Measurements from ENCODE around the gene FMO2. TPM values are rescaled to one million over a fixed set of nuclear protein-coding genes. Genes with fewer than 3 reads are reported as not detected.

The FMO2 gene
- total RNA-seq, 4 donors from 2014 or later = 3.8 to 23.1 (median 6.9) TPM

GRCh38 chr1:171206204-171206977 lies 21.3 kb downstream of the FMO2 start:
- TF ChIP-seq POLR2AphosphoS5 (IDR thresholded peaks at IDR 0.05) (no peak), EP300 (IDR thresholded peaks at IDR 0.05) (no peak), CTCF (IDR thresholded peaks at IDR 0.05) (no peak), POLR2A (IDR thresholded peaks at IDR 0.05) (no peak)
- no peak overlapping the region for H3K4me3 ChIP-seq
- DNase-seq (ENCODE audit: low spot score in 2 of 2) = no peak
- H3K27ac ChIP-seq = no peak overlapping the region
- H3K36me3 ChIP-seq = no peaks in the 10 kb centered on the region
- H3K27me3 ChIP-seq = no peaks in the 10 kb centered on the region
- peaks cover 7% of the 10 kb centered on the region for H3K4me1 ChIP-seq
- H3K9me3 ChIP-seq = no peaks in the 10 kb centered on the region
- 72% methylated on average over 3 of the region's 3 CpGs for WGBS

GRCh38 chr1:171206978-171207355 lies 21.9 kb downstream of the FMO2 start:
- TF ChIP-seq CTCF (IDR thresholded peaks at IDR 0.05) (no peak), POLR2A (IDR thresholded peaks at IDR 0.05) (no peak), EP300 (IDR thresholded peaks at IDR 0.05) (no peak), POLR2AphosphoS5 (IDR thresholded peaks at IDR 0.05) (no peak)
- no peak overlapping the region for H3K27ac ChIP-seq
- 88% methylated on average over 1 of the region's 1 CpG for WGBS
- no peaks in the 10 kb centered on the region for H3K36me3 ChIP-seq
- peaks cover 7% of the 10 kb centered on the region for H3K4me1 ChIP-seq
- no peaks in the 10 kb centered on the region for H3K9me3 ChIP-seq
- no peak overlapping the region for H3K4me3 ChIP-seq
- H3K27me3 ChIP-seq = no peaks in the 10 kb centered on the region
- no peak for DNase-seq (ENCODE audit: low spot score in 2 of 2)

DNA sequence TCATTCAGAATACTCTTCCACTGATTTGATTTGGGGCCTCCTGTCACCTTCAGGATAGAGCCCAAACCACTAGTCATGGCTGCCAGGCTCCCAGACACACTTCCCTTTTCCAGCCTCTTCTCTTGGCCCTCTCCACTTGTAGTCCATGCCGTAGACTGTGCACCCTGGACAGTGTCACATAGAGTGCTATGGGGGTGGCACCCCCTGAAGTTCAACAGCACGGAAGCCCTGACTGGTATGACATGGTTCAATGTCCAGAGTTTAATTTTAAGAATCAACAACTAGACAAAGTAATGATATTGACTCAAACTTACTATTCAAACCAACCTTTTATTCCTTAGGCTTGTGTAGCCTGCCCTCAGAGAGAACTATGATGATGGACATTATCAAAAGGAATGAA lies 22.3 kb downstream of the FMO2 start:
- Histone ChIP-seq H3K36me3 (no peaks in the 10 kb centered on the region), H3K27ac (no peak overlapping the region)

DNA sequence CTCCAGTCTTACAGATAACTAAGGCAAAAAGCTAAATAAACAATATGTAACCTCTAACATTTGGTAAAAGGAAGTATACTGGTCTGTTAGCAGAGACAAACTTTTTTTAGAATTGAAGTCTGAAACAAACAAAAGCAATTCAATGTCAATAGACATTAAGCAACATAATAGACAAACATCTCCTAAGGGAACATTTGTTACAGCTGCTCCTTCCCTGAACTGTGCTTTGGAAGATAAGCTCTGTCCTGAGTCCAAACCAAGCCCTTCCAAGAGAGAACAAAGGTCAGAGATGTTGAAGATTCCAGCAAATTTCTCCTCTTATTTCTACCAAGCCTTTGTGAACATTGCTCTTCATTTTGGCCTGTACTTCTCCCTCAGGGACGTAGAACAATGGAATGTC lies 25.3 kb downstream of the FMO2 start:
- no peak for TF ChIP-seq POLR2AphosphoS5 (IDR thresholded peaks at IDR 0.05)
- TF ChIP-seq EP300 (IDR thresholded peaks at IDR 0.05) = no peak
- TF ChIP-seq POLR2A (IDR thresholded peaks at IDR 0.05) = no peak
- no peak for TF ChIP-seq CTCF (IDR thresholded peaks at IDR 0.05)

More for the DNA sequence above, 22.3 kb downstream of the FMO2 start:
- 80% methylated on average over 2 of the region's 2 CpGs for WGBS
- DNase-seq (ENCODE audit: low spot score in 2 of 2) = no peak
- no peaks in the 10 kb centered on the region for H3K9me3 ChIP-seq
- no peak overlapping the region for H3K4me3 ChIP-seq
- no peak for TF ChIP-seq POLR2AphosphoS5 (IDR thresholded peaks at IDR 0.05)
- no peak for TF ChIP-seq EP300 (IDR thresholded peaks at IDR 0.05)
- no peak for TF ChIP-seq CTCF (IDR thresholded peaks at IDR 0.05)
- no peak for TF ChIP-seq POLR2A (IDR thresholded peaks at IDR 0.05)
- peaks cover 7% of the 10 kb centered on the region for H3K4me1 ChIP-seq
- H3K27me3 ChIP-seq = no peaks in the 10 kb centered on the region

DNA sequence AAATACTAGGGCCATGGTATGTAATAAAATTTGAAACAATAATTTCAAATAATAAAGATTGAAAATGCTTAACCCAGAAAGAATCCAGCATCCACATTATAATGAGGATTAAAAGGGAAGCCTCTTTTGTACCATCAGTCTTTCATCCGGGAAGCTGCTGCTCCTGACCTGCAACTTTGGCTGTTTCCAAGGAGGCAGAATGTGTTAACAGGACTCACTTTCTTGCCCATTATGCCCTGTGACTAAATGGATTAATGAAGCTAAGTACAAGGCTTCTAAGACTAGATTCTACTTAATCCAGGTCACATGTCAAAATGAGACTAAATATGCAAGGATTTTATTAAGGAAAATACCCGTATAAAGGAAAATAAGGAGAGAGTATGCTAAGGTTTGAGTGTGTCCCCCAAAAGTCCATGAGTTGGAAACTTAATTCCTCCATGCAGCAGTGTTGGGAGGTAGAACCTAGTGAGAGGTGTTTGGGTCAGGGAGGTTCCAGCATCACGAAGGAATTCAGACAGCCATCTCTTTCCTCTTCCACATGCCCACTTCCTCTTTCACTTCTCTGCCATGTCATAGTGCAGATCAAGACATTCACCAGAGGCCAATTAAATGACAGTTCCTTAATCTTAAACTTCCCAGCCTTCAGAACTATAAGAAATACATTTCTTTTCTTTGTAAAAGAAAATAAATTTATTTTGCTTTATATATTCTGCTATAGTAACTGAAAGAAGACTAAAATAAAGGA lies 27.7 kb downstream of the FMO2 start:
- Histone ChIP-seq H3K27me3 (no peaks in the 10 kb centered on the region), H3K9me3 (no peaks in the 10 kb centered on the region), H3K4me1 (peaks cover 7% of the 10 kb centered on the region), H3K4me3 (no peak overlapping the region), H3K27ac (no peak overlapping the region), H3K36me3 (no peaks in the 10 kb centered on the region)
- no peak for DNase-seq (ENCODE audit: low spot score in 2 of 2)
- TF ChIP-seq POLR2A (IDR thresholded peaks at IDR 0.05) (no peak), POLR2AphosphoS5 (IDR thresholded peaks at IDR 0.05) (no peak), CTCF (IDR thresholded peaks at IDR 0.05) (no peak), EP300 (IDR thresholded peaks at IDR 0.05) (no peak)
- WGBS = 83% methylated on average over 3 of the region's 3 CpGs

More for the DNA sequence above, 25.3 kb downstream of the FMO2 start:
- DNase-seq (ENCODE audit: low spot score in 2 of 2) = no peak
- H3K4me1 ChIP-seq = peaks cover 7% of the 10 kb centered on the region
- no peak overlapping the region for H3K4me3 ChIP-seq
- H3K27me3 ChIP-seq = no peaks in the 10 kb centered on the region
- no peak overlapping the region for H3K27ac ChIP-seq
- no peaks in the 10 kb centered on the region for H3K36me3 ChIP-seq
- no peaks in the 10 kb centered on the region for H3K9me3 ChIP-seq
- WGBS = 45% methylated on average over 1 of the region's 1 CpG
